Midbrain (tissue), 1 donor: ENCODE measurements around the gene STXBP2.
"Not testable (repeated sequence)": the region's sequence is repeated elsewhere in the genome, so short reads cannot be mapped to it uniquely, and the experiment has no call there.

ENCODE experiments used
- DNase-seq: peaks from one replicate; lab custom pipeline; 2025; lab: John Stamatoyannopoulos, UW

Gene STXBP2

DNA sequence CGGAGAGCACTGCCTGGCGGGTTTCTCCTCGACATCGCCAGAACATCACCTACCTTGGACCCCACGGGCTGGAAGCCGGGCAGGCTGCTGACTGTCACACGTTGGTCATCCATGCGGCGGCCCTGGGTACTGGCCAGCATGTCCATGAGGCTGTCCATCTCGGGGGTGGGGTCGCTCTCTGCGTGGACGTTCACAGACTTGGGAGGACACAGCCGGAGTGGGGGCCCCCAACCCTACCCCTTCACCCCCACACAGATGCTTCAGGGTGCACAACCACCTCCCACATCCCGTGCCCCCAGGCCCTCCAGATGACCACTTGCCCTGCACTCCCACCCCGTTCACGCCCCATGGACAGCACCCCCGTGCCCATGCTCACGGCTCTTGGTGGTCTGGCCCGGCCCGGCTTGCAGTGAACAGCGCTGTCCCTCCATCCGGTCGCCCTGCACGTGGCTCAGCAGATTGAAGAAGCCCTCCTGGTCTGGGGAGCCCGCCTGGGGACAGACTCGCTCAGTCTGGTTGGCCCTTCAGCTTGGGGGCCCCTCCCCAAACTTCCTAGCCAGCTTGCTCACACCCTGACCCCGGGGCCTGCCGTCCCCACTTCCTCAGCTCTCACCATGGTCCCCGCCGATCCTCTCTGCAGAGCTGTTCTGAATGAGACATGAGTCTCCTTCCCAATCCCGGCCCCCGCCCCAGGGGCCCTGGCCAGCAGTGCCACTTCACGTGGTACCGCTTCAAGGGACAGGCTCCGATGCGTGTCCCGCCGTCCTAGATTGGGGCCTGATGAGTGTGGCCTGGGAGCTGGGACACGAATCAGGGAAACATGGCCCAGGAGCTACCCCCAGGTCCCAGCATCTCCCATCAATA is 4.3 kb upstream of the STXBP2 start:
- no peak for DNase-seq

DNA sequence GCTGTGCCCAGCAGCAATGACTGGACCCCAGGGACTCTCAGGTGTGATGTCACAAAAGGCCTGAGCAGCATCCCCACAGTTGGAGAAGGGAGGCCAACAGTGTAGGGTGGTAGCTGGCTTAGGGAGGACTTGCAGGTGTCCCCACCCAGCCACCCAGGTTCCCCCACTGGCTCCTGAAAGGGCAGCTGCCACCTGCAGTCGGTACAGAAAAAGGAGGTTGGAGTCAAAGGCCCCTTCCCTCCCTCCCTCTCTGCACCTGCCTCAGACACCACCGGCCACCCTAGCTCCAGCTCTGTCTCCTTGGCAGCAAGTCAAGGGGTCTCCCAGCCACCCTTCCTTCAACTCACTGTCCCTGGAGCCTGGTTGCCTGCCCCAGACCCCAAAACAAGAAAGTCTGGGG is 3.2 kb upstream of the STXBP2 start, which contains the start of gene PCP2:
Gene PCP2, minus strand, starts transcription at position 22 of the 400 bp plus-strand sequence. CDS start 262 bp downstream, outside the sequence.
- no peak for DNase-seq

DNA sequence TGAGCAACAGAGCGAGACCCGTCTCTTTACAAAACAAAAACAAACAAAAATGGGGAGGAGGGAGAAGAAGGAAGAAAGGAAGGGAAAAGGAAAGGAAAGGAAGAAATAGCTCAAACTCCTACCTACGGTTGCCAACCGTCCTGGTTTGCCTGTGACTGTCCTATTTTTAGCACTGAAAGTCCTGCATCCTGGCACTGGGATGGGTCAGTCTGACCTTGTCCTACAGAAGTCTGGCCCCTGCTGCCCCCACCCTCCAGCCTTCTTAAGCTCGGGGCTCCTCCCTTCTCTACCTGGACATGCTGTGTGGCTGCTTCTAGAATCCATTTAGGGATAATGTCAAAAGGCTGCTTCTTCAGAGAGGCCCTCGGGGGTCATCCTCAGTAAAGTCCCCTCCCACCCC is 1.2 kb upstream of the STXBP2 start:
- DNase-seq: no peak

DNA sequence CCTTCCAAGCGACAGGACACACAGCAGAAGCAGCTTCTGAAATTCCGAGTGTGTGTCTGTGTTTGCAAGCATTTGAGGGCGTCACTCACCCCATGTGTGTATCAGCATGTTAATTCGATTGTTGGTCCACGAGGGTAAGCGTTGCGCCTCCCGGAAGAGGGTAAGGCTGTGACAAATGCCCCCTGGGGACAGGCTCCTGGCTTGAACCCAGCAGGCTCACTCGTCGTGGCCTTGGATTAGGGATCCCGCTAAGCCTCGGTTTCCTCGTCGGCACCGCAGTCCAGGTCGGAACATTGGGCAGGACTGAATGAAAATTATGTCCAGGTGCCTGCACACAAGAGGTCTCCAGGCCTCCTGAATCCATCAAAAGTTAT is 606 bp upstream of the STXBP2 start:
- DNase-seq: no peak

DNA sequence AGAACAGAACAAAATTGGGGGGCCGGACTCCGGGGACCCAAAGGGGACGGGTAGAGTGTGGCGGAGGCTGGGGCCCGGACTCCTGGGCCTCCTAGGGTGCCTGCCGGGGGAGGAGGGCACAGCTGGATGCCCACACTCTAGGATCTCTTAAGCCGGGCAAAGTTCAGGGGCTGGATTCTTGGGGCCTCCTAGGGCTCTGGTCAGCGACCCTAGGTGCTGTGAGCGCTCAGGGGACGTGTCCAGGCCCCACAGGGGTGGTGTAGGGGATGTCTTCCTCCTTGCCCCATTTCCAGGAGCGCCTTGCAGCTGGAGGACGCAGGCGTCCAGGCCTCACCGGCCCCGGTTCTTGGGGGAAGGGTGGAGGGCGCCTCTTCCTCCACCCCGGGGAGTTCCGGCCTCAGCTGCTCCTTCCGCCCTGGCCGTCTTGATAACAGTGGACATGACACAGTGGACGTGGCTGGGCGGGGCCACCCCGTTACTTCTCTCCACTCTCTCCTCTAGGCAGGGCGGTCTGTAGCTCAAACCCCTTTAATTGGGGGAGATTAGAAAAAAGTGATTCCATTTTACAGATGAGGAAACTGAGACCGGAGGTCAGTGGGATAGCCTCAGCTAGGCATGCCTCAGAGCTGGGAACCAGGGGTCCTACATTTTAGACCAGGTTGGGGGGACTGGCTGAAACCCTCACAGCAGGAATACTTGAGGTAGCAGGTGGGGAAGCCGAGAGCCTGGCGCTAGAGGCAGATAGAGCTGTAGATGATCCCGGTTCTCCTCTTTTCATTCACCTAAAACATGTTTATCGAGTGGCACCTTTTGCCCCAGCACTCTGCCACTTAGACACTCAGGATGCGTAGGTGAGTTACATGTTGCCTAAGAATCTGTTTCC is 705 bp downstream of the STXBP2 start:
- no peak for DNase-seq

DNA sequence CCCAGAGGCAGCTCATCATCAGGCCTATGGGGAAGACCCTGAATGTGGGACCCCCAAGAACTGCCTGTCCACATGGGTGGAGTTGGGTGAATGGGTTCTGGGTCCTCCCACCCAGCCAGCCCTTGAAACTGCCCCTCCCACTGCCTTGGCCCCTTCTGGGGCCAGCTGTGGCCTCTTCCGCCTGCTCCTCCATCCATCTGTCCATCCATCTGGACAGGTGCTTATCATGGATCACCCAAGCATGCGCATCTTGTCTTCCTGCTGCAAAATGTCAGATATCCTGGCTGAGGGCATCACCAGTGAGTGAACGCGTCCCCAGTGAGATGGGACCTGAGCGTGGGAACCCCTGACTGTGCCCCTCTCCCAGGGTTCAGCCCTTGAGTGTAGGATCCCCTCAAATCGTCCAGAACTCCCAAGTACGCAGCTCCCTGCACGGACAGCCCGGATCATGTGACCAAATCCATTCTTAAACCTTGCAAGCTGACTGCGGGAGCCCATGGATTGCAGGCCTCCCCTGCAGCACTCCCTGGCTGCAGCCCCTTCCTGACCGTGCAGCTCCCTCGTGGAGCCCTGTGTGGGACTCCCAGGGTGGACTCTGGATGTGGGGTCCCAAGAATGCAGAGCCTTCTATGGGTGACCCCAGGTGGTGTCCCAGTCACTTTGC is 2.0 kb downstream of the STXBP2 start:
- no peak for DNase-seq

DNA sequence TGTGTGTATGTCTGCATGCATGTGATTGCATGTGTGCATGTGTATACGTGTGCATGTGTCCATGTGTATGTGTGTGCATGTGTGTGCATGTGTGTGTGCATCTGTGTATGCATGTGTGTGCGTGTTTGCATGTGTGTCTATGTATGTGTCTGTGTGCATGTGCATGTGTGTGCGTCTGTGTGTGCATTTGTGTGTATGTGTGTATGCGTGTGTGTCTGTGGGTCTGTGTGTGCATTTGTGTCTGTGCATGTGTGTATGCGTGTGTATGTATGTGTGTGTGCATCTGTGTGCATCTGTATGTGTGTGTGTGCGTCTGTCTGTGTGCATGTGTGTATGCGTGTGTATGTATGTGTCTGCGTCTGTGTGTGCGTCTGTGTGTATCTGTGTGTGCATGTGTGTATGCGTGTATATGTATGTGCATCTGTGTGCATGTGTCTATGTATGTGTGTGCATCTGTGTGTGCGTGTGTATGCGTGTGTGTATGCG is 3.0 kb downstream of the STXBP2 start:
- DNase-seq: no peak

DNA sequence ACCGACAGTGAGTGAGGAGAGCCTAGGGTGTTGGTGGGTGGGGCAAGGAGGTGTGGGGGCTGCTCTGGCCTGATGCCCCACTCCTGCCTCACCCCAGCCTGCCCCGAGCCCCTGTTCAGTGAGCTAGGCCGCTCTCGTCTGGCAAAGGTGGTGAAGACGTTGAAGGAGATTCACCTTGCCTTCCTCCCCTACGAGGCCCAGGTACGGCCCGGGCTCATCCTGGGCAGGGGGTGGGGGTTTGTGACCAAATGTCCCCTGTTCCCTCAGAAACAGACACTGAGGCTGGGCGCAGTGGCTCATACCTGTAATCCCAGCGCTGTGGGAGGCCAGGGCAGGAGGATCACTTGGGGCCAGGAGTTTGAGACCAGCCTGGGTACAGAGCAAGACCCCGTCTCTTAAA is 3.9 kb downstream of the STXBP2 start:
- no peak for DNase-seq

DNA sequence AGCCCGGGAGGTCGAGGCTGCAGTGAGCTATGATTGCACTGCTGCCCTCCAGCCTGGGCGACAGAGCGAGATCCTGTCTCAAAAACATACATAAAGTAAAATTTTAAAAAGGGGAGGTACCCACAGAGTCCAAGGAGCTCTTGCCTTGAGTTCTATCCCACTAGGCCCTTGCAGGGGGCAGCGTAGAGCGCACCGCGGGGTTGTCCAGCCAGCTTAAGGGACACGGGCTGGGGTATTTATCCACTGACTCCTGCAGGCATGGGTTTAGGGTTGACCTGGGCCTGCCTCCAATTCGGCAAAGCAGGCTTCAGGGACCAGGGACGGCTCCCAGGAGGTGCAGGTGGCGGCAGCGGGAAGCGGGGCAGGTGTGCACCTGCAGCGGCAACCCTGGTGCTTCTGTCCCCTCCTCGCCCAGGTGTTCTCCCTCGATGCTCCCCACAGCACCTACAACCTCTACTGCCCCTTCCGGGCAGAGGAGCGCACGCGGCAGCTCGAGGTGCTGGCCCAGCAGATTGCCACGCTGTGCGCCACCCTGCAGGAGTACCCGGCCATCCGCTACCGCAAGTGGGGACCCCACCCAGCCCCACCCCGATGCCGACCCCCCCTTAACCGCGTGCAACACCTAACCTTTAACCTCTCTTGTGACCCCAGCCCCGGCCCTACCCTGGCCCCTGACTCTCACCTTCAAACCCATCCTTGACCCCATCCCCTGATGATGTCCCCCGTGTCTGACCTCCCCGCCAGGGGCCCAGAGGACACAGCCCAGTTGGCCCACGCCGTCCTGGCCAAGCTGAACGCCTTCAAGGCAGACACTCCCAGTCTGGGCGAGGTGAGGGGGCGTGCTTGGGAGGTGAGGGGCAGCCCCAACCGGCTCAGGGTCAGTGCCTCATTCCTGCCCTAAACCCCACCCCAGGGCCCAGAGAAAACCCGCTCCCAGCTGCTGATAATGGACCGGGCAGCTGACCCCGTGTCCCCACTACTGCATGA is 4.7 kb downstream of the STXBP2 start:
- no peak for DNase-seq

DNA sequence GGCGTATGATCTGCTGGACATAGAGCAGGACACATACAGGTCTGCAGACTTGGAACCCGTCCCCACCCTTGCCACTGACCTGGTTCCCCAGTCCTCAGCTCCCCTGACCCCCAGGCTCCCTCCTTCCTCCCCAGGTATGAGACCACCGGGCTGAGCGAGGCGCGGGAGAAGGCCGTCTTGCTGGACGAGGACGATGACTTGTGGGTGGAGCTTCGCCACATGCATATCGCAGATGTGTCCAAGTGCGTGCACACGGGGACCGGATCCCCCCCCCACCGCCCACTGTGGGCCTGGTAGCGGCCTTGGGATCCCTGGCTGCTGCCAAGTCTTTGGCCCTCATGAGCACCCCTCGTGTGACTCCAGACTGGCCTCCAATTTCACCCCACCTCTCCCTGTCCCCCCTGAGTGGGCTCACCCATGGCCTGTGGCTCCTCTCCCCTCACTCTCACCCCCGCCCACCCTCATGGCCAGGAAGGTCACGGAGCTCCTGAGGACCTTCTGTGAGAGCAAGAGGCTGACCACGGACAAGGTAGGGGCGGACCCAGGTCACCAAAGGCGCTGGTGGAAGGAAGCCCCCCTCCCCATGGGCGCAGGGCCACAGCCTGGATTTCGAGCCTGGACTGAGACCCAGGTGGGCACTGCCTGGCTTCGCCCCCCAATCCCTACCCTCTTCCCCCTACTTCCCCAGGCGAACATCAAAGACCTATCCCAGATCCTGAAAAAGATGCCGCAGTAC is 5.6 kb downstream of the STXBP2 start:
- no peak for DNase-seq

DNA sequence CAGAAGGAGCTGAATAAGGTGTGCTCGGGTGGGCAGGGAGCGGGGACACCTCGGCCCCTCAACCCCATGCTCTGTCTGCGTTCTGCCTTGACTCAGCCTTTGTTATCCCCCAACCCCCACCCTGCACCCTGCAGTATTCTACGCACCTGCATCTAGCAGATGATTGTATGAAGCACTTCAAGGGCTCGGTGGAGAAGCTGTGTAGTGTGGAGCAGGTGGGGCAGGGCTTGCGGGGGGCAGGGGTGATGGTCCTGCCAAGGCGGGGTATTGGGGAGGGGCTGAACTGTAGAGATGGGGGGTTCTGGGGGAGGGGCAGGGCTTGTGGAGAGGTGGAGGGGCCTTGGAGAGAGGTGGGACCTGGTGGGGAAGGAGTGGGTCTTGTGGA is 6.1 kb downstream of the STXBP2 start:
- DNase-seq: no peak

DNA sequence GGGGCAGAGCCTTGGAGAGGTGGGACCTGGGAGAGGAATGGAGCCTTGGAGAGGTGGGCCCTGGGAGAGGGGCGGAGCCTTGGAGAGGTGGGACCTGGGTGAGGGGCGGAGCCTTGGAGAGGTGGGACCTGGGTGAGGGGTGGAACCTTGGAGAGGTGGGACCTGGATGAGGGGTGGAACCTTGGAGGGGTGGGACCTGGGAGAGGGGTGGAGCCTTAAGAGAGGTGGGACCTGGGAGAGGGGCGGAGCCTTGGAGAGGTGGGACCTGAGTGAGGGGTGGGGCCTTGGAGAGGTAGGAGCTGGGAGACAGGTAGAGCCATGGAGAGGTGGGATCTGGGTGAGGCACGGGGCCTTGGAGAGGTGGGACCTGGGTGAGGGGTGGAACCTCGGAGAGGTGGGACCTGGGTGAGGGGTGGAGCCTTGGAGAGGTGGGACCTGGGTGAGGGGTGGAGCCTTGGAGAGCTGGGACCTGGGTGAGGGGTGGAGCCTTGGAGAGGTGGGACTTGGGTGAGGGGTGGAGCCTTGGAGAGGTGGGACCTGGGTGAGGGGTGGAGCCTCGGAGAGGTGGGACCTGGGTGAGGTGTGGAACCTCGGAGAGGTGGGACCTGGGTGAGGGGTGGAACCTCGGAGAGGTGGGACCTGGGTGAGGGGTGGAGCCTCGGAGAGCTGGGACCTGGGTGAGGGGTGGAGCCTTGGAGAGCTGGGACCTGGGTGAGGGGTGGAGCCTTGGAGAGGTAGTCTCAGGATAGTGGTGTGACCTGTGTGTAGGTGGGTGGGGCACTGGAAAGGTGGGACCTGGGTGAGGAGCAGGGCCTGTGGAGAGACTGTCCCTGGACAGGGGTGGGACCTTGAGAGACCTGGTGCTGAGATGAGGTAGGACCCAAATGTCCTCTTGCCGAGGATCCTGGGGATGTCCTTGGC is 7.0 kb downstream of the STXBP2 start:
- not testable (repeated sequence) for DNase-seq

DNA sequence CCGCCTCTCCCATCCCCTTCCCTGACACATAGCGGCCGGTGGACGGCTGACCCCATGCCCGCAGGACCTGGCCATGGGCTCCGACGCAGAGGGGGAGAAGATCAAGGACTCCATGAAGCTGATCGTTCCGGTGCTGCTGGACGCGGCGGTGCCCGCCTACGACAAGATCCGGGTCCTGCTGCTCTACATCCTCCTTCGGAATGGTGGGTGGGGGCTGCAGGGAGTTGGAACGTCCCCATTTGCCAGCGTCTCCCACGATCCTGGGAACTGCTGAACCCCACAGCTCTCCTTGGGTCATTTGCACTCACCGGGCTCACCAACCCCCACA is 7.6 kb downstream of the STXBP2 start:
- no peak for DNase-seq

DNA sequence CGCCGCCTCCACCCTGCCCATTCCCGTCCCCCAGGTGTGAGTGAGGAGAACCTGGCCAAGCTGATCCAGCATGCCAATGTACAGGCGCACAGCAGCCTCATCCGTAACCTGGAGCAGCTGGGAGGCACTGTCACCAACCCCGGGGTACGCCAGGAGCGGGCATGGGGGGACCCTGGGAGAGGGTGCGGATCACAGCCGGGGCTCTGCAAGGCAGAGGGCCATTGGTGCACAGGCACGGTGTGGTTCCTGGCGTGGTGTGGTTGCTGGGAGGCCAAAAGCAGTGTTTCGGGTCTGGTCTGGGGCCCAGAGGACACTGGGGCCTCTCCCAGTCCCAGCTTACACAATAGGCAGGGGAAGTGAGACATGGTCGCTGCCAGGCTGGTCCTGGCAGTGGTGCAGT is 8.3 kb downstream of the STXBP2 start:
- no peak for DNase-seq

DNA sequence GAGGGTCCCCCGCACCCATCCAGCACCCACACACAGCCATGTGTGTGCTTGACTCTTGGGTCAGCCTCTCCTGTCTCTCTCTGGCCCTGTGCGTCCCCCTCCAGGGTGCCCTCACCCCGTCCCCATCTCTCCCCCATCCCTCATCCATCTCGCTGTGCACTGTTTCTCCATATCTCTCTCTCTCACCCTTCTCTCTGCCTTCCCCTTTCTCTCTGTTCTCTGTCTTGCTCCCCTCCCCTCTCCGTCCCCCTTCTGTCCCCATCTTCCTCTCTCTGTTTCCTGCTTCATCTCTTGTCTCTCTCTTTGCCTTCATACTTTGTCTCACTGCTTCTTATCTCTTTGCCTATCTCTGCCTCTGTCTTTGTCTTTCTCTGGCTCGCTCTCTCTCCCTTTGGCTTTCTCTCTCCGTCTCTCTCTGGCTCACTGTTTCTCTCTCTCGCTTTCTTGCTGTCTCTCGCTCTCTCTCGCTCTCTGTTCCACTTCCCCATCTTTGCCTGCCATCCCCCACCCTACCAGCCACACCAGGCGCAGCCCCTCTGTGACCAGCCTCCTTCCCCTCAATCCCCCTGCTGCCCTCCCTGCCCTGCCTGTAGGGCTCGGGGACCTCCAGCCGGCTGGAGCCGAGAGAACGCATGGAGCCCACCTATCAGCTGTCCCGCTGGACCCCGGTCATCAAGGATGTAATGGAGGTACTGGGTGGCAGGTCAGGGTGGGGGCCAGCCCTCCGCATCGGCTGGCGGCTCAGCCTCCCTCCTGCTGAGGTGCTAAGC is 8.9 kb downstream of the STXBP2 start:
- no peak for DNase-seq

DNA sequence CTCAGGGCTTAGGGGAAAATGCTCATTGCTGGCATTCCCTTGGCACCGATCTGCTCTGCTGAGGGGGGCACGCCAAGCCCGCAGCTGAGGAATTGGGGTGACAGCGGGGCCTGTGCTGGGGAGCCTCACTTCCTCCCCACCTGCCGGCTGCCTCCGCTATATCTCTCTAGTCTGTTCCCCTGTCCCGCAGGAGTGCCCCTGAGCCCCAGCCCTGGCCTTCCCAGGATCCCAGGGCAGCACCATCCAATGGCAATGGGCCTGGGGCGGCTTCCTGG is 9.5 kb downstream of the STXBP2 start:
- DNase-seq: no peak

DNA sequence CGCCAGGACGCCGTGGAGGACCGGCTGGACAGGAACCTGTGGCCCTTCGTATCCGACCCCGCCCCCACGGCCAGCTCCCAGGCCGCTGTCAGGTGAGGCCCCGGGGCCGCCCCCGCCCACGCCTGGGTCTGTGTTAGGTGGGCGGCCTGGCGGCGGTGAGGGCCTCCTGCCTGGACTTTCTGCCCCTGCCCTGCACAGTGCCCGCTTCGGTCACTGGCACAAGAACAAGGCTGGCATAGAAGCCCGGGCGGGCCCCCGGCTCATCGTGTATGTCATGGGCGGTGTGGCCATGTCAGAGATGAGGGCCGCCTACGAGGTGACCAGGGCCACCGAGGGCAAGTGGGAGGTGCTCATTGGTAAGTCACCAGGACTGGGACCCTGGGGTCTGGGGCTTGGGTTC is 10.2 kb downstream of the STXBP2 start:
- no peak for DNase-seq

DNA sequence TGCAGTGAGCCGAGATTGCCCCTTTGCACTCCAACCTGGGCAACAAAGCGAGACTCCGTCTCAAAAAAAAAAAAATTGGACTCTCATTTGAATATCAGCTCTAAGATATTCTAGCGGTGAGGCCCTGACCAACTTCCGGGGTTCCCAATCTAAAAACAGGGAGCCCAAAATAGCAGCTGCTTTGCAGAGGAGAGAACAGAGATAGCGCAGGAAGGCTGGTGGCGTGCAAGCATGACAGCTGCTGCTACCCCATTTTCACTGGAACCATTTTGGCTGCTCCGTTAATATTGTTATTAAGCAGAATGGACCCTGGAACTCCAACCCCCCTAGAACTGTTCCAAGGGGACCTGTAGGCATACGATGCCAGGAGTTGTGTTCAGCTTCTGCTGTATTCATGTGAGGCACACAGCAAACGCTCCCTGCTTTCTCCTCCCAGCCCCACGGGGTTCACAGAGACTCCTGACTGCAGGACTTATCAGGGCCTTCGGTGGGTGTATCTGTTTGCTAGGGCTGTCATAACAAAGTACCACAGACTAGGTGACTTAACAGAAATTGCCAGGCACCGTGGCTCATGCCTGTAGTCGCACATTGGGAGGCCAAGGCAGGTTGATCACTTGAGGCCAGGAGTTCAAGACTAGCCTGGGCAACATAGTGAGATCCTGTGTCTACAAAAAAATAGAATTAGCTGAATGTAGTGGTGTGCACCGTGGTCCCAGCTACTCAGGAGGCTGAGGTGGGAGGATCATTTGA is 11.5 kb downstream of the STXBP2 start:
- no peak for DNase-seq
